Measurements from ENCODE around the gene RDH16.
A peak's percentile ranks its signal among the peaks of the same experiment; 100 is the strongest.

RDH16 gene, protein sequence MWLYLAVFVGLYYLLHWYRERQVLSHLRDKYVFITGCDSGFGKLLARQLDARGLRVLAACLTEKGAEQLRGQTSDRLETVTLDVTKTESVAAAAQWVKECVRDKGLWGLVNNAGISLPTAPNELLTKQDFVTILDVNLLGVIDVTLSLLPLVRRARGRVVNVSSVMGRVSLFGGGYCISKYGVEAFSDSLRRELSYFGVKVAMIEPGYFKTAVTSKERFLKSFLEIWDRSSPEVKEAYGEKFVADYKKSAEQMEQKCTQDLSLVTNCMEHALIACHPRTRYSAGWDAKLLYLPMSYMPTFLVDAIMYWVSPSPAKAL

DNA sequence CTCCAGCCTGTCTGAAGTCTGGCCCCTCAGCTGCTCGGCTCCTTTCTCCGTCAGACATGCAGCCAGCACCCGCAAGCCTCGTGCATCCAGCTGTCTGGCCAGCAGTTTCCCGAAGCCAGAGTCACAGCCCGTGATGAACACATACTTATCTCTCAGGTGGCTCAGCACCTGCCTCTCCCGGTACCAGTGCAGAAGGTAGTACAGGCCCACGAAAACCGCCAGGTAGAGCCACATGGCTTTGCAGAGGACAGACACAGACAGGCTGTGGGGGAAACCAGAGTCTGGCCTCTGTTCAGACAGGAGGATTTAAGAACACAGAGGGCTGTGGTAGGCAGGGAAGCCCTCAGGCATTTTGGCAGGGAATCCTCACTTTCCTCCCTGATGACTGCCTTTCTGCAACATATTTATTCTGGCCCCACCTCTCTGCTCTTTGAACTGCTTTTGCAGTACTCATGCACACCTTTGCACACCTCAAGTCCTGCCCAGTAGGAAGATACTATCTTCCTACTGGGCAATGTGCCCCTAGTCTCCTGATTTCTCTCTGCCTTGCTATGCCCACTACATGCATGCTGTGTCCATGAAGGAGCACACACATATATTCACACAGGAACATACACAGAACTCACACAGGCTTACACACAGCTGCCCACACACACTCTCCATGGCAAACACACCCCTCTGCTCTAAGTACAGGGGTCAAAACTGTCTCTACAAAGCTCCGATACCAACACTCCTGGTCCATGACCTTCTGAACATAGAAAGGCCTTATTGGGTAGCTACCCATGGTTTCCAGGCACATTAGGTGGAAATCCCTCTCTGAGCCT, at the start of gene RDH16:
RDH16 (minus strand) TSS at position 380 of the 824 bp plus-strand sequence; CDS start at position 234, 146 bp downstream.
- DNase-seq = no peak

DNA sequence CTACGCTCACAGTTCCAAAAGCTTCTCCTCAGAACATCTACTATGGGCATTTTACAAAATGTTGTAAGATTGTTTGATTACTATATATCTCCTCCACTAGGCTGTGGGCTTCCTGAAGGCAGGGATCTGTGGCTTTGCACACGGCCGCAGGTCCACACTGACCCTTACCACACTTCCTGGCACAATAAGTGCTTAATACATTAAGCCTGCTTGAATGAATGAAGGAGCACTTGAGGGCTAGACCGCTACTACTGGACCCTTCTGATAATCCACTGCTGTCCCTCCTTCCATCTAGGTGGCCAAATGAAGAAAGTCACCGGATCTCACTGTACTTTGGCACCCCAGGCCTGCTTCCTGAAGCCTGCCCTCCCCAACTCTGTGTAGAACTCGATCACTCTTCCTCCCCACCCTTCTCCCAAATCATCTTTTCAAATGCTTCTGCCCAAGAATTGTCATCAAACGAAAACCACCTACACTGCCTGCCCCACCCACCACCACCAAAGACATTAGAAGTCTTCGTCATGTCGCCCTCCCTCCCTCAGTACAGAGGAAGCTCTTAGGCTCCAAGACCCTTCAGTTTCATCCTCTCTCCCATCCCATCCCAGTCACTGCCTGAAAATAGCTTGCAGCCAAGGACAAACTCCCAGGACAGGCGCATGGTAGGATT, 49.5 kb upstream of the RDH16 start:
- DNase-seq = no peak

DNA sequence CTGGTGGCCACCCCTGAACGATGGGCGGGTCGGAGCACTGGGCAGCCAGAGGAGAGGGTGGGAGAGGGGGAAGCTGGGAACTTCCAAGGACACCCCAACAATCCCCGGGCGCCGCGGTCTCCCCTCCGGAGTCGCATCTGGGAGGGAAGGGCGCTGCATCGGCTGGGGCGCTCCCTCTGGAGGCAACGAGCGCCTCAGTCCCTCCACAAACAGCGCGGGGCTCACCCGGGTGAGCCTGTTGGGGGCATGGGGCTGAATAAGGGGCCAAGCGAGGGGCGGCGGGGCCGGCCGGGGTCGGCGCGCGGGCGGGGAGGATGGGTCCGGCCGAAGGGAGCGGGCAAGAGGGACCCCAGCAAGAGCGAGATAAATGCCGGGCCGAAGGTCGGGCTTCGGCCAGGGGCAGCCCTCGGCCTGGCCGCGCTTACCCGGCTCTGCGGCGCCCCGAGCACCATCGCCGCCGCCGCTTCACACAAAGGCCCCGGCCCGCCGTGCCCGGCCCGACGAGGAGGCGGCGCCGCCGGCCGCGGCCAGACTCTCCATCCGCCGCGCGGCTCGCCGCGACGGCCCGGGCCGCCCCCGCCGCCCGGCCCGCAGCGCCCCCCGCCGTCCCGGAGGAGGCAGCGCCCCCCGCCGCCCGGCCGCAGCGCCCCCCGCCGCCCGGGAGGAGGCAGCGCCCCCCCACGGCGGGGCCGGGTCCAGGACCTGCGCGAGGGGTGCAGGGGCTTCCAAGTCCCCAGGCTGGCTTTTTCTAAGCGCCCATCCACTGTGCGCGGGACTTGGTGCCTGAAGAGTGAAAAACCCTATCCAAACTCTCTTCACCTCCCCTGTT, 48.8 kb upstream of the RDH16 start, which contains the start of gene ZBTB39:
ZBTB39 (minus strand) TSS at position 567 of the 829 bp plus-strand sequence. CDS start 1,629 bp downstream, outside the sequence.
- peak; percentile 80 for DNase-seq

DNA sequence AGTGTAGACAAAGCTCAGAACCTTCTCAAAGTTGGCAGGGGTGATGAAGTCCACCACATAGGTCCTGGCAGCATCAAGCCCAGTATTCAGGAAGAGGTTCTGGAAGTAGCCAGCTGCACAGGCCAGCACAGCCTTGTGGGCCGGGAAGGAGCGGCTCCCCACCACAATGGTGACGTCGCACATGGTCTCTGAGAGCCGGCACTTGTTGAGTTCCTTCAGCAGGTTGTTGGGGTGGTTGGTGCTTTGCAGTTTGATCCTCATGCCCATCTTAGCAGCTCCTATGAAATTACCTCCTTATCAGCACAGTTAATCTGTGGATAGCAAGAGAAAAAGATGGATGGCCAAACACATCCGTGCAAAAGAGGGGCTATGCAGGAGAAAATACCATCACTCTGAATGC, 47.2 kb upstream of the RDH16 start:
- DNase-seq = no peak

DNA sequence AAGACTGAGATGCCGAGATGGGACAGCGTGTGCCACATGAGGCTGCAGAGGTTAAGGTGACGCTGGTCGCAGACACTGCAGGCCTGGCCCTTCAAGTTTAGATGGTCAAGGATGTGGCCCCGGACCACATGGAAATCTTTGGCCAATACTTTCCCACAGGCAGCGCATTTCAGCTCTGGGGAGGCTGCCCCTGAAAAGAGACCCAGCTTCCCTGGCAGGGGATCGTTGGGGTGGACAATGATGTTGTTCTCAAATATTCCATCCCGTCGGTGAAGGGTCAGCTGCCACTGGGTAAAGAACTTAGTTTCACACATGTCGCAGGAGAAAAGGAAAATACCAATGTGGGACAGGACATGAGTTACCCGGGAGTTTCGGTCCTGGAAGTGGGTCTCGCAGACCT, 46.0 kb upstream of the RDH16 start:
- no peak for DNase-seq

DNA sequence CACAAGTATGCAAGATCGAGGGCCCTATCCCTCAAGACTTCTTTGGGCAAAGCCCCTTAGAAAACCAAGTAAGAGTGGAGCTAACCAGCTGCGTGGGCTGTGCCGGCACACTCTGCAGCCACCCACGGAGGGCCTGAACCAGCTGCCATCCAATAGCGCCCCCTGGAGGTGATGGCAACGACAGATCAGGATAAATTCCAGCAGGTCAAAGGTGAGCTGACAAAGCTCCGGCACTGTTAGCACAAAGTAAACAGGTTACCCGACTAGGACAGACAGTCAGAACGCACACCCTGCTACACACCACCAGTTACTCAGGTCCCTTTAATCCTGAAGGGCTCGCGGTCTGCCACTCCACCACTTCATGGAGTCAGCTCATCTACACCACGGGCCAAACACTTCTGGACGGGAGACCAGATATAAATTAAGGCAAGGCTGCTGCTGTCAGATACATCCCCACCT, 44.1 kb upstream of the RDH16 start:
- DNase-seq = peak; percentile 76

DNA sequence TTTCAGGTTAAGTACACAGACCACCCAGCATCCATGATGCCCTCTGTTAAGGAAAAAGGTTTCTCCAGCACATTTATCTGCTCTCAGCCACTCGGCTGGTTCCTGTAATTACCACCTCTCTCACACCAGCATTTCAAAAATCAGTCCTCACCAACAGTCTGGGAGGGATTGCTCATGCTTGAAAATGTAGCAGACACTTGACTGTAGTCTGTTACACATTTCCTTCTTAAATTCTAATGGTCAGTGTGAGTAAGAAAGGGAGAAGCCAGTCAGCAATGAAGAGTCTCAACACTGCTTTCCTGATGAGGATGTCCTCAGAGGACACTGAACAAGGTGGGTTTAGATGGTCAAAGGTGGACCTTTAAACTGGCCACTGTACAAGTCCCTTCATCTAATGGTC, 43.0 kb upstream of the RDH16 start:
- DNase-seq = no peak

DNA sequence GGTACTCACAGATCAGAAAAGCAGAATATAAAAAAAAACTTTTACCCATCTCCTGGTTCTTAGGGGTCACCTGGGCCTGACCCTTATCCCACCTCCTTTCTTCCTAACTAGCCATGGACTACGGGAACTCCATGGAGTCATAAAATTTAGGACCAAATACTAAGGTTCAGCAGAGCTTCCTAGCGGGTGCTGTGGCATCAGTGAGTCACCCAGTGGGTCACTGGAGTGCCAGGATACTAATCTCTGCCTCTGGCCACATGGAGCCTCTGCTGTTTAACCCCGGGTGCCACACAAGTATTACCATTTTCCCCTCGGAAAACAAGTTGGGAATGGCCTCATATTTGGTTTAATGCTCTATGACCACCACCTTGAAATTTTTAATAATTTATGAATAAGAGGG, 42.0 kb upstream of the RDH16 start:
- DNase-seq = no peak

DNA sequence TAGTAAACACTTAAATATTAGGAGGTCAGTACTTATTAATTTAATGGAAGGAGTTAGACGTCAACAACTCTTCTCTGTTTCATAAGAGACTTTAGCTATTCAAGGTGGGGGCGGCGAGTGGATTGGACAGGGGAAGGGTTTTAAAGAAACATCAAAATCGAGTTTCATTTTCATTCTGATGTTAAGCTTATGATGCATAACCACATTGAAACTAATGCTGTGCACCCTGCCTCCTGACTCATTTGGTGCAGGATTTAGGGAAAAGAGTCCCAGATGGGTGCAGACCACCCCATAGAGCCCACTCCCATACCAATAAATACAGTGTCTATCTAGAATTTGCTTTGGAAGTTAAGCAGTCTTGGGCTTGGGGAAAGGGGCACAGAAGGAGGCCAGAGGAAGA, 41.6 kb upstream of the RDH16 start:
- no peak for DNase-seq

DNA sequence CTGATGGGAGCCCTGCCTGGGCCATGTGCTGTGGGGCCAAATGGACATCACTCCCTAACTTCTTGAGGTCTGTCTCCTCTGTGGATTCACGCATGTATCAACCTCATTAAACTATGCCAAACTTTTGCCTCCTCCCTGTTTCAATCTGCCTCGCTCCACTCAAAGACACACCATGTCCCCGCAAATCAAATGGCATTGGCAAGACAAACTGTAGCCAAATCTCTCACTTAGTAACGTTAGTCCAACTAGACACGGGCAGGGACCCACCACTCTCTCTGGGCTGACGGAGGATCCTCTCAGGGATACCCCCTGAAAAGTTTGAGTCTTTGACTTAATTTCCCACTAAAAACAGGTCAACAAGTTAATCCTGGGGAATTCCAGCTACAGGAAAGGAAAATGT, 40.9 kb upstream of the RDH16 start:
- DNase-seq = no peak

DNA sequence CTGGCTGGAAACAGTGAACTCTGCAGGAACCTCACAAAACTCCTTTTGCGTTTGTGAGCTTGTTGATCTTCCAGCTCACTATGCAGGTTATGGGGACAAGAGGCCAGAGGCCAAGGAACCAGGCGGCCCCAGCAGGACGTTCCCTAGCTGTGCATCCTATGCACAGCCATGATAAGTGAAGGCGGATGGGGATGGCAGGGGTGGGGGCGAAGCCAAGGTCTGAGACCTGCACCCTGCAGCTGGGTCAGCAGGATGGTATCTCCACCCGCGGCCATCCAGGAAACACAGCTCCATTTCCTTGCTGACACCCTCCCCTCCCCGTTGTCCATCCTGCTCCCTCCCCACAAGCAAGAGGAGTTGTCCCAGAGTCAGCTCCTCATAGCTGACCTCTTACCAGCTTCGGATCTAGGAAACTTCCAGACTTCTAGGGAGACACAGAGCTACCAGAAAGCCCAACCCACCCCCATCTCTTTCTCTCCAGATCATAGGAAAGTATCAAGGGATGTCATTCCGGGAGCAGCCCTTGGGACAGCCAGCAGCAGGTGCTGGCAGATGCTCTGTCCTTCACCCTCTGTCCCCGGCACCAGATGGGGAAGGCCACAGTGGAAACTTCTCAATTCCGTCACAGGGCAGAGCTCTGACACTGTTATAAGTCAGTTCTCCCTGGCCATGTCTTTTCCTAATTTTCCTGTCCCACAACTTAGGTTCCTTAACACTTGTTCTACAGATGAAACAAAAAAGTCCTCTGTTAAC, 39.6 kb upstream of the RDH16 start:
- no peak for DNase-seq

DNA sequence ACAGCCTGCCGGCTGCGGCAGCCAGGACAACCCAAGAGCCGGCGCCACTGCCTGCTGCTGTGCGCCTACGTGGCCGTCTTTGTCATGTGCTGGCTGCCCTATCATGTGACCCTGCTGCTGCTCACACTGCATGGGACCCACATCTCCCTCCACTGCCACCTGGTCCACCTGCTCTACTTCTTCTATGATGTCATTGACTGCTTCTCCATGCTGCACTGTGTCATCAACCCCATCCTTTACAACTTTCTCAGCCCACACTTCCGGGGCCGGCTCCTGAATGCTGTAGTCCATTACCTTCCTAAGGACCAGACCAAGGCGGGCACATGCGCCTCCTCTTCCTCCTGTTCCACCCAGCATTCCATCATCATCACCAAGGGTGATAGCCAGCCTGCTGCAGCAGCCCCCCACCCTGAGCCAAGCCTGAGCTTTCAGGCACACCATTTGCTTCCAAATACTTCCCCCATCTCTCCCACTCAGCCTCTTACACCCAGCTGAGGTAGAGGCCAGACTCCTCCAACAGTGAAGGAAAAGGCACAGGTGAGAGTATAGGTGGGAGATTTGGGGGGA, 38.6 kb upstream of the RDH16 start:
- DNase-seq = no peak

DNA sequence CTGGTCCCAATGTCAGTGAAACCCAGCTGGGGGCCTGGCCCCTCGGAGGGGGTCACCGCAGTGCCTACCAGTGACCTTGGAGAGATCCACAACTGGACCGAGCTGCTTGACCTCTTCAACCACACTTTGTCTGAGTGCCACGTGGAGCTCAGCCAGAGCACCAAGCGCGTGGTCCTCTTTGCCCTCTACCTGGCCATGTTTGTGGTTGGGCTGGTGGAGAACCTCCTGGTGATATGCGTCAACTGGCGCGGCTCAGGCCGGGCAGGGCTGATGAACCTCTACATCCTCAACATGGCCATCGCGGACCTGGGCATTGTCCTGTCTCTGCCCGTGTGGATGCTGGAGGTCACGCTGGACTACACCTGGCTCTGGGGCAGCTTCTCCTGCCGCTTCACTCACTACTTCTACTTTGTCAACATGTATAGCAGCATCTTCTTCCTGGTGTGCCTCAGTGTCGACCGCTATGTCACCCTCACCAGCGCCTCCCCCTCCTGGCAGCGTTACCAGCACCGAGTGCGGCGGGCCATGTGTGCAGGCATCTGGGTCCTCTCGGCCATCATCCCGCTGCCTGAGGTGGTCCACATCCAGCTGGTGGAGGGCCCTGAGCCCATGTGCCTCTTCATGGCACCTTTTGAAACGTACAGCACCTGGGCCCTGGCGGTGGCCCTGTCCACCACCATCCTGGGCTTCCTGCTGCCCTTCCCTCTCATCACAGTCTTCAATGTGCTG, 38.0 kb upstream of the RDH16 start:
- DNase-seq = no peak

DNA sequence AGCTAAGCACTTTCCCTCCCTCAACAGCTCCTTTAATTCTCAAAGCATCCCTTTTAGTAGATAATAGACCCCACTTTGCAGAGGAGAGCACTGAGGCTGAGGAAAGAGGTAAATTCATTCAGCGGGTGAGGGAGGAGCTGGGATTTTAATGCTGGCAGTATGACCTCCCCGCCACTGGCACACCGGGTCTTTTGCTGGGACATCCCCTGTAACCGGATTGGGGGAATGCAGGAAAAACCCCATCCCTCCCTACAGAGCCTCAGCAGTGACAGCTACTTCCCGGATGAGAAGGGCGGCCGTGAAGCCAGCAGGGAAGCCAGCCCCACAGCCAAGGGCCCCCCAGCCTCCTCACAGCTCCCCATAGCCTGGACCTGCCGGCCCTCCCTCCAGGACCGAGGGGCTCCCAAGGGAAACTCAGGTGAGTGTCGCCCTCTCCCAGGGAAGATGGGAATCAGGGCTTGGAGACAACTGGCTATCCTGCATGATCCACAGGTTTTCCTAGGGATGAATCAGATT, 36.9 kb upstream of the RDH16 start:
- no peak for DNase-seq

DNA sequence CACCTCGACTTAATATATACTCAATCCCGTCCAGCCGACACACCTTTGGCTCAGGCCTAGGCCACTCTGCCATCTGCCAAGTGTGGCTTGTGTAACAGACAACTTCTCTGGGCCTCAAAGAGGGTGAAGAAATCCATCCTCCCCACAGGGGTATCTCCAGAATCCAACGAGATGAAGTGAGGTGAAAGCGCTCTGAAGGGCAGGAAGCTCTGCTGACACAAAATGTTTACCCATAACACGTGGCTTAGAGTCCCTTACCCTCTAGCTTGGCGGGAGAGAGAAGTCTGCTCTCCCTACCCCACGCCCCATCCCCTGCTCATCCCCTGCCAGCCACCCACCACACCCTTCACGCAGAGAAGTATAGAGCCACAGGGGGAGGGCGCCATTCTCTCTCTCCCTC, 35.9 kb upstream of the RDH16 start:
- no peak for DNase-seq

DNA sequence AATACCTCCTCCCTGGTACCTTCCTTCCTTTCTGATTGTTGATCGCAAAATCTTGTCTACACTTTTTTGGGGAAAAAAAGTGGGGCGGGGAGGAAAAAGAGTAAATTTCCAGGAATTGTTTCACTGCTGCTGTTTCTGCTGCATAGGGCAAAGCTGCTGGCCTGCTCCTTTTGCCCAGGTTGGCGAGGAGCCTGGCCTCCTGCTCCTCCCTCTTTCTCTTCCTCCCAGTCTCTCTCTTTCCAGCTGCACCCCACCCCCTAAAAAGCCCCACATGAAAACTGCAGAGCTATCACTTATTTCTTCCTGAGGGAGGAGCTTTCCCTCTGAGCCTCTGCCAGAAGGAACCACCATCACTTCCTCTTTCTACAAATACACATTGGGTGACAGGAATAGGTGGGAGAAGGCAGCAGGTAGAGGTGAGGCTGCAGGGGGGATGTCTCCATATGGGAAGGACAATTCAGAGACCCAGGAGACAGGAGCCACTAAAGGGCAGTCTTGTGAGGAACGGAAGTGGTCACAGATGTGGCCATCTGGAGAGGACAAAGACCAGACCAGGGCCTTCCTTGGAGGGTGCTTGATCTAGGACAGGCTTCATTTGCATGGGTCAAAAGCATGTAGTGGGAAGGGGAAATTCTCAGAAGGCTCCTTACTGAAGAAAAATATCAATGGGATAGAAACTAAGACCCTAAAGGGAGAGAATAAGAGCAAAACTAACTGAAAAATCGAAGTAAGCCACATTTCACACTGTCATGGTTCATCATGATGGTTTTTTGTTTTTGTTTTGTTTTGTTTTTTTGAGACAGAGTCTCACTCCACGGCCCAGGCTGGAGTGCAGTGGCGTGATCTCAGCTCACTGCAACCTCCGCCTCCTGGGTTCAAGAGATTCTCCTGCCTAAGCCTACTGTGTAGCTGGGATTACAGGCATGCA, 34.2 kb upstream of the RDH16 start:
- no peak for DNase-seq

DNA sequence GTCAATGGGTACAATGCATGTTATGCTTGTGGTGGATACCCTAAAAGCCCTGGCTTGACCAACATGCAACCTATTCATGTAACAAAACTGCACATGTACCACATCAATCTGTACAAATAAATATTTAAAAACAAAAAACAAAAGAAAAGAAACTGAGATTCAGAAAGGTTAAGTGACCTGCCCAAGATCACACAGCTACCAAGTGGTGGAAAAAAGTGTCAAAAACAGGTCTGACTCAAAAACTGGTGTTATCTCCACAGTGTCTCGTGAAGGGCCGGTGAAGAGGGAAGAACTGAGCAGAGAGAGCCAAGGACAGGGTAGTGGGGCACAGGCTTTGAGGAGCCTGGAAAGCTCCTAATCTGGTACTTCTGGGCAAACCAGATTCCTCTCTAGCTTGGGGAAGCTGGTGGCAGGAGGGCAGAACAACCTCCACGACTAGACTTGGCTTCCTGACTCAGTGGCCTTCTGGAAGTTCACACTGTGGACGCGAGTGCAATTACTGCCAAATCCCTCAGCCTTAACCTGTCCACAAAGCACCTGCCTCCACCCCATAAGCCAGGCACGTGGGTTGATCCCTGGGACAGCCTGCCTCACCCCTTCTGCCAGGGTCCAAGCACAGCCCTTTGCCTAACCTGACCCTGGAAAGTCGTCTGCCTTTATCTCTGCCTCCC, 33.4 kb upstream of the RDH16 start:
- DNase-seq = no peak

DNA sequence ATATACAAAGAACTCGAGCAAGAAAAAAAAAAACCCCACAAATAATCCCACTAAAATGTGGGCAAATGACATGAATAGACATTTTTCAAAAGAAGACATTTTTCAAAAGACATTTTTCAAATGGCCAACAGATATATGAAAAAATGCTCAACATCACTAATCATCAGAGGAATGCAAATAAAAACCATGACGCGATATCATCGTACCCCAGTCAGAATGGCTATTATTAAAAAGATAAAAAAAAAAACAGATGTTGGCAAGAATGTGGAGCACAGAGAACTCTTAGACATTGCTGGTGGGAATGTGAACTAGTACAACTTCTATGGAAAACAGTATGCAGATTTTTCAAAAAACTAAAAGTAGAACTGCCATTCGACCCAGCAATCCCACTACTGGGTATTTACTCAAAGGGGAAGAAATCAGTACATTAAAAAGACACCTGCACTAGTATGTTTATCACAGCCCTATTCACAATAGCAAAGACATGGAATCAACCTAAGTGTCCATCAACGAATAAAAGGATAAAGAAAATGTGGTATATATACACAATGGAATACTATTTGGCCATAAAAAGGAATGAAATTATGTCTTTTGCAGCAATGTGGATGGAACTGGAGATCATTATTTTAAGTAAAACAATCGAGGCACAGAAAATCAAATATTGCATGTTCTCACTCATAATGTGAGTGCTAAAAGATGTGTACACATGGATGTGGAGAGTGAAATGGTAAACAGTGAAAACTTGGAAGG, 32.6 kb upstream of the RDH16 start:
- no peak for DNase-seq

Data from NCI-H82 (cell line).